HG03175 (cell line): ENCODE data around the gene CD101.
A peak's percentile ranks its signal among the peaks of the same experiment; 100 is the strongest.

Experiments used
- ATAC-seq: cut with Tn5 transposase; IDR thresholded peaks from one replicate; pipeline ENCODE4 v1.9.1; 2021; ENCODE audit warnings: mild to moderate bottlenecking, moderate library complexity; ENCODE audit not compliant: unreplicated experiment

The CD101 gene

GRCh38 chr1:117051224-117052064, 49.9 kb downstream of the CD101 start:
- peak; percentile 89 for ATAC-seq

- ATAC-seq = no peak
Observed at GRCh38 chr1:117054068-117054467, 52.5 kb downstream of the CD101 start.

DNA sequence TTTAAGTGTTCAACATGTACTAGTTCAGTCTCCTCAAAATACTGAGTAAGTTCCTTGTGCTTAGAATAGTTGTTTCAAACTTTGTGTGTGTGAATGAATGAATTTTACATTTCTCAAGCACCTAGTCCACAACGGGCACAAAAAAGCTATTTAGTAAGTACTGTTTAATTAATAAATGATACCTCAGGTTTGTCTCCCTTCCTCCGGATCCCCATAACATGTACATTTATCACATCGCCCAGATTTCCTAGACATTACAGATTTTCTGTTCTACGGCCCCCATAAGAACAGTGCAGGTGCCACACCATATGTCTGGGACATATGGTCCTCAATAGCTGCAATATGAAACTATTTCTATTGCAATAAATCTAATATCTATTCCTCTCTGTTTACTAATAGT, 57.2 kb downstream of the CD101 start:
- no peak for ATAC-seq

DNA sequence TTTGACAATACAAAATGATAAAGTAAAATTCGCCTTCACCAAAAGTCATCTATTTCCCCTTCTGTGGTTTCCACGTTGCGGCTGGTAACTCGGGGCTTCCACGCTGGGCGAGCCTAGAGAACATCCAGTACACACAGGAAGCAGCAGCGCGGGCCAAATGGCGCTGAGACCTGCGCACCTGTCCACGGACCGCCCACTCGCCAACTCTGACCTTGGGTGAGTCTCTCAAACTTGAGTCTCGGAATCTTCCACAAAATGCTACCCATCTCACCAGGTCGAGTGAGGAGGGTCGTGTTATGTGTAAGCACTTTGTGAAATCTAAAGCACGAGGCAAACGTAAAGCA, 57.7 kb downstream of the CD101 start:
- ATAC-seq = peak; percentile 32

DNA sequence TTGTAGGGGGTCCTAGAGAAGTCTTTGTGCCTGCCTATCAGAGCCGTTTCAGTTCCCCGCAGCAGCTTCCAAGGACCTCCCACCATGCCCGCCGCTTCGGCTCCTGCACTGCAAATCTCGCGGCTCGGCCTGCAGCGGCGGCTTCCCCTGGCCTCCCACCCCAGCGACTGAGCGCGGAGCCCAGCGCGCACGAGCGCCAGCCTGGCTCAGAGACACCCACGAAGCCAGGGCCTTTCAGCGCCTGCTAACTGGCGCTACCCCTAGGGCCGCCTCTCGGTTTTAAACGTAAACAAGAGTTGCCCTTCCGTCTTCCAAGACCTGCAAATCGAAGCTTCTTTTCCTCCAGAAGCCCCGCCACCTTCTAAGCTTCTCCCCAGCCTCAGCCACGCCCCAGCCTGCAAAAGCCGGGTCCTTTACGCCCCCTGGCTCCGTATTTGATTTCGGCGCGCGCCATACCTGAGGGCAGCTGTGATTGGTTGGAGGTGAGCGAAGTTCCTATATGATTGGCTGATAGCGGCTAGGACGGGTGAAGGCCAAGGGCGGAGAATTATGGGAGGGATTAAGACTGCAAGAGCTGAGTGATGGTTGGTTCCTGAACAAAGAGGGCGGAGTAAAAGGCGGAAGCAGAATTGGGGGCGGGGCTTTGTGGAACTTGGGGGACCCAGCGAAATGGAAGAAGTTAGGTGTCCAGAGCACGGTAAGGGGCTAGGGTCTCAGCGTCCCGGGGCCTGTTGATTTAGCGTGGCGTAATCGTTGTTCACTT, 58.3 kb downstream of the CD101 start, which contains the start of gene TTF2:
Gene TTF2, plus strand, starts transcription at position 649 of the 763 bp plus-strand sequence. Its CDS starts 21 bp downstream, at position 670.
- peak; percentile 96 for ATAC-seq

DNA sequence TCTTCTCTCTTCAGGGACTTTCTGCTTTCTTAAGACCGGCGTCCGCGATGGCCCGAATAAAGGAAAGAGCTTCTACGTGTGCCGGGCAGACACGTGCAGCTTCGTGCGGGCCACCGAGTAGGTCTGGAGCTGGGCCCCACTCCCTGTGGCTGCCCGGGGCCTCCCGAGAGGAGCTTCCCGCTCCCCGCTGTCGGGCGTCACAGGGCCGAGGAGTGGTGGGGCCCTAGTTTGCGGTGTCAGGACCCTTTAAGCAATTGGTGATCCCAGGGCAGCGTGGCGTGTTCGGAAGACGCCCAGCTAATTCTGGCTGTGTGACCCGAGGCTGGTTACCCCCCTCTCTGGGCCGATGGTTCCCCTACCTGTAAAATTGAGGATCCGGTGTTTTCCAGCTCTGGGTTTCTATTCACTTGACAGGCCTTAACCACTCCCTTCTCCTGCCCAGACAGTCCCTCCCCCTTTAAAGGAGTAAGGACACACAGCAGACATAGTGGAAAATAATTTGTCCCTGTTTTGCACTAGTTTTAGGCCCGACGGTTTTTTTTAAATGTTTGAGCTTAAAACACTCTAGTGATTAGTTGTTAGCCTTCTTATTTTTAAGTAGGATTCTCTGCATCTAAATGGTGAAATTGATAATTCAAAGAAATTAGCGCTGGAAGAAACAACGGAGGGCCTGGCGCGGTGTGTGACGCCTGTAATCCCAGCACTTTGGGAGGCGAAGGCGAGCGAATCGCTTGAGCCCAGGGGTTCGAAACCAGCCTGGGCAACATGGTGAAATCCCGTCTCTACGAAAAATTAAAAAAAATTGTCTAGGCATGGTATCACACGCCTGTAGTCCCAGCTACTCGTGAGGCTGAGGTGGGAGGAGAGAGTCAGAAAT, 59.1 kb downstream of the CD101 start:
- peak; percentile 11 for ATAC-seq

- no peak for ATAC-seq
Observed at GRCh38 chr1:117061986-117062415, 60.4 kb downstream of the CD101 start.

DNA sequence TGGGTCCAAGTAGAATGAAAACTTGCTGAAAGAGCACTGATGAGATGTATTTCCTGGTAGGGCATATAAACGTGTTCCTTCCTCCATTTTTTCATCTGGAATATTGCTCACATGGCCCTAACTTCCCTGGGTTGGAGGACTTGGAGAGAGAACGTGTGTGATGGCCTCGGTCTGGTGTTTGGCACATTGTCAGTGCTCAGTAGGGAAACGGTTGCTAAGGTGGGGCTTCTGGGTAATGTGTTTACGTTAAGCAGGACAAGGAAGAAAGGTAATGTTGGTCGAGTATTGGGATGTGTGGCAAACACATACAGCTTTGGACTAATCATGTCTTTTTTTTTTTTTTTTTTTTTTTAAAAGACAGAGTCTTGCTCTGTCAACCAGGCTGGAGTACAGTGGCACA, 64.8 kb downstream of the CD101 start:
- ATAC-seq = no peak

DNA sequence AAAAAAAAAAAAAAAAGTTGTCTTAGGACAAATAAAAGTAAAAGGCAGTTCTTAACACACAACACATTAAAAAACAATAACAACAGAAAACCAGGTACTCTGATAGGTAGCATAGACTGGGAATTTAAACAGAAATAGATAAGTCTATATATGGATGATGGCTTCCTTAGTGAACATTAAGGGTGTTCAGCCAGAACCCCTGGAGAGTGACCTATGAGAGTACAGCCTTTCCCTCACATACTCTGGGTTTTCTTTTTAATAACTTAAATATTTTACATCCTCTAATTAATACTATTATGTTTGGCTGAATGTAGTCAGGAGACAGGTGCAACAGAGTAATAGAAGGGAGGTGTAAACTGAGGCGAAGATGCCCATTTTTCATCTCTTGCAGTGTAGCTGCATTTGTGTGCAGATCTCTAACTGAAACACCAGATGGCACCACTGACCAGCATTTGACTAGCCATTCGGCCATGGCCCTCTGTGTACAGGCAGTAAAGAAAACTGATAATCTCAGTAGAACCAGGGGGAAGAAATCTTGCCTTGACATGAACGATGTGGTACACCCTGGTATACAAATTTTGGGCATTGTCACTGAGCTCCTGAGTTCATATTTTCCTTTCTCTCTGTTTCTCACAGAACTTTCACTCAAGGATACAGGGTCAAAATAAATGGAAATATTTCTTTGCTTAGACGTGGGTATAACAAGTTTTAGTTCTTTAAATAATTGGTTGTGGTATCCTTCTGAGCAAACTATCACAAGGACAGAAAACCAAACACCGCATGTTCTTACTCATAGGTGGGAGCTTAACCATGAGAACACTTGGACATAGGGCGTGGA, 66.2 kb downstream of the CD101 start:
- peak; percentile 77 for ATAC-seq

- no peak for ATAC-seq
Observed at GRCh38 chr1:117068580-117068979, 67.0 kb downstream of the CD101 start.

DNA sequence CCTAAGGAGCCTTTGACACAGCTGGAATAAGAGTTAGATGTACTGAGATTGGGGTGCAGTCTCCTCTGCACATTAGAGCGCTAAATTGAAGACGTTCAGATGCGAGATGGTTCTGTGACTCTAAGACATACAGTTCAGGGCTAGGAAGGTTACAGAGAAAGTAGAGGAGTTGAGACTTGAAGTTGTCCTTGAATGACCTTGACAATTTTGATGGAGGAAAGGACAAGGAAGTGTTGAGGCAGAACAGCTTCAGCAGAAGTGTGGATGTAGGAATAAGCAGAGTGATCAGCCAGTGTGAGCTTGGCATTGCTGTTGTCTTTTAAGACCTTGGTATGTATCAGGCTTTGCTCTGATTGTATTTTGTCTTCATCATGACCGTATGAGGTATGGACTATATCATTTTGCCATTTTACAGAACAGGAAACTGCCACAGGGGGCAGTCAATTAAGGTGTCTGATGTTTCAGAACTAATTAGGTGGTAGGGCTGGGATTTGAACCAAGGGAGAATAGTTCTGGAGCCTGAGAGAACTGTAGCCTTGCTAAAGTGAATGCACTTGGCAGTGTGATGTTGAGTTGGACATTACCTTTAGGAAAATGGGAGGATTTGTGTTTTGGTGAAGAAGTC, 67.8 kb downstream of the CD101 start:
- no peak for ATAC-seq

GRCh38 chr1:117070124-117070523, 68.6 kb downstream of the CD101 start:
- no peak for ATAC-seq

DNA sequence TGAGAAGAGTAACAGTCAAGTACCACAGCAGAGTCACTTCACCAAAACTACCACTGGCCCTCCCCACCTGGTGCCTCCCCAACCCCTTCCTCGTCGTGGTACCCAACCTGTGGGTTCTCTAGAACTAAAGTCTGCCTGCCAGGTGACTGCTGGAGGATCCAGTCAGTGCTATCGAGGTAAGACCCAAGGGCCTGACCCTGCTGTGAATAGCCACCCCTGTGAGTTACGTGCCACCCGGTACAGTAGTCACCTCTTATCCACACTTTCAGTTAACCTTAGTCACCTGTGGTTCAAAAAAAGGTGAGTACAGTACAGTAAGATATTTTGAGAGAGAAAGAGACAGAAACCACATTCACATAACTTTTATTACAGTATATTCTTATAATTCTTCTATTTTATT, 75.1 kb downstream of the CD101 start:
- no peak for ATAC-seq

- no peak for ATAC-seq
Observed at GRCh38 chr1:117077267-117077666, 75.7 kb downstream of the CD101 start.

DNA sequence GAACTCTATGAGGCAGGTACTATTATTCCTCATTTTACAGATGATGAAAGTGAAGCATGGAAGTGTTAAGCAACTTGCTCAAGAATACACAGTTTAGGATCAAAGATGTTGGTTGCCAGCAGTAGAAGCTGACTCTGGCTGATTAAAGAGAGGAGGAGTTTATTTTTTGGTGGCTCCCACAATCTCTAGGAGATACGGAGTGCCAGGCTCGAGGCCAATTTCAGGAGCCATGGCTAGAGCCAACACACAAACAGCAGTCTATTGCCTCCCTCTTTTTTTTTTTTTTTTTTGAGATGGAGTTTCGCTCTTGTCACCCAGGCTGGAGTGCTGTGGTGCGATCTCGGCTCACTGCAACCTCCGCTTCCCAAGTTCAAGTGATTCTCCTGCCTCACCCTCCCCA, 78.2 kb downstream of the CD101 start:
- ATAC-seq = no peak

- ATAC-seq = no peak
Observed at GRCh38 chr1:117084231-117084630, 82.7 kb downstream of the CD101 start.
